ENCODE data around the gene SLIT3. TPM values are rescaled to one million over a fixed set of nuclear protein-coding genes. Genes with fewer than 3 reads are reported as not detected.

Gene SLIT3
- total RNA-seq, 2 experiments from 2014 or later = not detected

DNA sequence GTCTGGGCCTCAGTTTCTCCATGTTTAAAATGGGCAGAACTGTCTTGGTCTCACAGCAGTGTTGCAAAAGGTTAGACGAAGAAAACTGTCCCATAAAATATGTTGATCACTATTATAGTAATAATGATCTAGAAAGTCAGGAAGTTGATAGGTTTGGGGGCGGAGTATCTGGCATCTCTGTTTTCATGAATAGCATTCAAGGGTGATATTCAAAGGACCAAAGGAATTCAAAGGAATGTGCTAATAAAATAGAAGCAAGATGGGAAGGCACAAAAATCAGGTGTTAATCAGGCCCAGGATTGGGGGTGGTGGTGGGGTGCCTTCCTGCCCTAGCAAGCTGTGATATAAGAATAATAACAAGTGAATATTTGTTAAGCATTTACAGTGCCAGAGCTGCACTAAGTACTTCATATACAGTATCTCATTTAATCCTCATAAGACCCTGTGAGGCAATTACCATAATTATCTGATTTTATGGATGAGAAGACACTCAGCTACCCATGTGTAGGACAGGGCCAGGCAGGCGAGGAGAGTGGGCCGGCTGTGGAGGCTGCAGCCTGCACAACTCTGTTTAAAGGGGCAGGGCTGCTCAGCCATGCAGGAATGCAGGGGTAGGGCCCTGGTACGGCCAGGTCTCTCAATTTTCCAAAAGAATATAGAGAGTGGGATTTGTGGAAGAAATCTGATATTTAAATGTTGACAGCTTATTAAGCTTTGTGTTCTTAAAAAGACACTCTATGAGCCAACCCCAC is 579.8 kb downstream of the SLIT3 start:
- Mint-ChIP-seq H3K9me3 (peaks cover 5% of the 10 kb centered on the region), H3K27me3 (peaks cover 3% of the 10 kb centered on the region), H3K27ac (no peak overlapping the region), H3K4me3 (no peak overlapping the region), H3K4me1 (no peaks in the 10 kb centered on the region), H3K36me3 (ENCODE audit: low read depth) (no peaks in the 10 kb centered on the region)
- CTCF ChIA-PET = interaction anchor here (1.3 kb wide), 1 partner anchor 41 kb away, joined by 3 read pairs; no protein-coding TSS in a partner anchor
- no peak for DNase-seq
- POLR2A ChIA-PET = no interaction called here

DNA sequence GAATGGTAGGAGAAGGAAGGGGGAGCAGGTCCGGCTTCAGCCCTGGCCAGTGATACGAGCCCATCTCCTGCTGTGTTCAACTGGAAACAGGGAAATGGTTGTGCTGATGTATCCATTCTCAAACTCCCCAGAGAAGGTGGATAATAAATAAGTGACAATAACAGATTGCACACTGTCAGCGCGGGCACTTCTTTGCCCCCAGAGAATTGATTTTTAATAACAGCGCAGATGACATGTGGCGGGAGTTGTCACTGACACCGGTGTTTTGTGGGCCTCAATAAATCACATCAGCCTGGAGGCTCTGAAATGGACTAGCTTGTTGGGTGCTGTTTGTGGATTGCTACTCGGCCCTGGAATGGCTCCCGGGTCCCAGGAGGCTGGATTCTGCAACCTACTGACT is 580.4 kb downstream of the SLIT3 start:
- H3K27ac Mint-ChIP-seq = no peak overlapping the region
- CTCF ChIA-PET = no interaction called here
- no peak overlapping the region for H3K4me3 Mint-ChIP-seq
- POLR2A ChIA-PET = no interaction called here
- peaks cover 2% of the 10 kb centered on the region for H3K9me3 Mint-ChIP-seq
- peaks cover 3% of the 10 kb centered on the region for H3K27me3 Mint-ChIP-seq
- DNase-seq = no peak
- H3K4me1 Mint-ChIP-seq = no peaks in the 10 kb centered on the region
- no peaks in the 10 kb centered on the region for H3K36me3 Mint-ChIP-seq (ENCODE audit: low read depth)

DNA sequence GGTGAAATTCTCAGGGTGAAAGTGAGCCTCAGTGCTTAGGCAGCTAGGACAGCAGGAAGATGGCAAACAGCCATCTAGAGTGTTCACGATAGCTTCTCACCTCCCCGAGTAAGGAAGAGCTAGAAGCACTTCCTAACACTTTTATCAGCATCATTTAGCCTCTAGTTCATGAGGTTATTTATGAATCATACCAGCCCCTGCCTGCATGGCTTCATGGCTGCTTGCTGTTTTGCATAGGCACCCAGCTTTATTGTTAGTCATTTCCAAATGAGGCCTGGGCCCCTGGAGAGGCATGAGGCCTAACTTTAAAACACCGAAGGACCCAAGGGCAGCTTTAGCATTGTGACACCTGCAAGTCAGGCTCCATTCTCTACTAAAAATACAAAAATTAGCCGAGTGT is 586.9 kb downstream of the SLIT3 start:
- H3K36me3 Mint-ChIP-seq (ENCODE audit: low read depth) = no peaks in the 10 kb centered on the region
- H3K27me3 Mint-ChIP-seq = peaks cover 2% of the 10 kb centered on the region
- no peak overlapping the region for H3K4me3 Mint-ChIP-seq
- no peaks in the 10 kb centered on the region for H3K9me3 Mint-ChIP-seq
- H3K27ac Mint-ChIP-seq = no peak overlapping the region
- ChIA-PET POLR2A (no interaction called here), CTCF (no interaction called here)
- DNase-seq = no peak
- H3K4me1 Mint-ChIP-seq = no peaks in the 10 kb centered on the region

DNA sequence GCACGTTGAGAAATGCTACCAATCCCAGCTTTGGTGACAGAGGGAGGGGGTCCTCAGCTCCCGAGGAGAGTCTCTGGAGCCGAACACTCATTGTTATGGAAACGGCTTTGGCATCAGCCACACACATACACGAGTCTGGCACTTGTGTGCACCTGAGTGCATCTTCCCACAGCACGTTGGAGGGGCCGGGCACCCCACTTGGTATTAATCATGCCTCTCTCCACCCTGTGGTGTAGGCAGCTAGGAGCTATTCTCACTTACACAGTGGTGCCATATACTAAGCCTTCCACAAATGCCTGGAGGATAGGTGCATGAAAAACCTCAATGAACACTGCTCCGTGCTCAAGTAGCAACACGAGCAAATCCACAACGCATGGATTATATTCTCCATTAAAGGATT is 587.9 kb downstream of the SLIT3 start:
- ChIA-PET CTCF (interaction anchor here (0.6 kb wide), 1 partner anchor 10 kb away, joined by 3 read pairs; no protein-coding TSS in a partner anchor), POLR2A (no interaction called here)
- Mint-ChIP-seq H3K4me3 (no peak overlapping the region), H3K27ac (no peak overlapping the region), H3K27me3 (no peaks in the 10 kb centered on the region), H3K4me1 (no peaks in the 10 kb centered on the region), H3K36me3 (ENCODE audit: low read depth) (no peaks in the 10 kb centered on the region), H3K9me3 (no peaks in the 10 kb centered on the region)
- no peak for DNase-seq

DNA sequence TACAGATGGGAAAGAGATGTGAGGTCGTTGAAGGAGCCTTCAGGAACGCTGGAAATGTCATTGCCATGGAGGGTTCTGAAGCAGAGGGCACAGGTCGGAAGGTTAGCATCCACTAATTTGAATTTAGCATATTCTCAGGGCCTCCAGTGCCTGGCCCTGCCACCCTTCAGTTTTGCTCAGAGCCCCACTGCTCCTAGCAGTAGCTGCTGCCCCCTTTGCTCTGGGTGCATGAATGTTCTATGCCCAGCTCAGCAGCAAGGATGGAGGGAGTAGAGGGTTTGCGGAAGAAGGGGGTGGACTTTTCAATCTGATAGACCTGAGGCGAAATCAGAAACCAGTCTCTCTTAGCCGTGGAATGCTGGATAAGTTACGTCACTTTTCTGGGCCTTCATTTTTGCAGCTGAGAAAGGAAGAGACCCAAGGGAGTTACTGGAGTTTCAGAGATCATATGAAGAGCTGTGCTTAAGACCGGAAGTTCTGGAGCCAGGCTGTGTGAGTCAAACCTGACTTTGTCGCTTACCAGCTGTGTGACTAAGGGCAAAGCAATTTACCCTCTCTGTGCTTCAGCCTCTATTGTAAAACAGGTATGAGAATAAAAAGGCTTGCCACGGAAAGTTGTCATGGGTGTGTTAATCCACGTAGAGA is 588.5 kb downstream of the SLIT3 start:
- no peaks in the 10 kb centered on the region for H3K9me3 Mint-ChIP-seq
- POLR2A ChIA-PET = no interaction called here
- no peak overlapping the region for H3K4me3 Mint-ChIP-seq
- no peaks in the 10 kb centered on the region for H3K4me1 Mint-ChIP-seq
- H3K27ac Mint-ChIP-seq = no peak overlapping the region
- no peaks in the 10 kb centered on the region for H3K27me3 Mint-ChIP-seq
- DNase-seq = no peak
- CTCF ChIA-PET = interaction anchor here (0.6 kb wide), 1 partner anchor 9 kb away, joined by 3 read pairs; no protein-coding TSS in a partner anchor
- H3K36me3 Mint-ChIP-seq (ENCODE audit: low read depth) = no peaks in the 10 kb centered on the region

DNA sequence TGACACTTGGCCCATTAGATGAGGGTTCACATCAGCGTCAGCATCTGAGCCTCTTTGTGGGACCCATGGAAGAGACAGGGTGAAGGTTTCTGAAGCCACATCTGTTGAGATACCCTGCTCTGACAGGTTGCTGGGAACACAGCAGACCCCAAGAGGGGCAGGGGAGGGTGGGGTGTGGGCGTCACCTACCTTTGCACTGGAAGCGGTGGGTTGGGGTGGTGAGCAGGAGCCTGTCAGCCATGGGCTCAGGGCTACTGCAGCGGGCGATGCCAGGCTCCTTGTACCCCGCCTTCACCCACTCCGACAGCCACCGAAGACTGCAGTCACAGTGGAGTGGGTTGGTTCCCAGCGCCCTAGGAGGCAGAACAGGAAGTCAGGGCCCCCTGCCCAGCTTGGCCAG is 590.2 kb downstream of the SLIT3 start:
- ChIA-PET CTCF (no interaction called here), POLR2A (no interaction called here)
- DNase-seq = no peak
- no peak overlapping the region for H3K4me3 Mint-ChIP-seq
- no peaks in the 10 kb centered on the region for H3K4me1 Mint-ChIP-seq
- H3K36me3 Mint-ChIP-seq (ENCODE audit: low read depth) = no peaks in the 10 kb centered on the region
- H3K27ac Mint-ChIP-seq = no peak overlapping the region
- H3K9me3 Mint-ChIP-seq = no peaks in the 10 kb centered on the region
- peaks cover 2% of the 10 kb centered on the region for H3K27me3 Mint-ChIP-seq

DNA sequence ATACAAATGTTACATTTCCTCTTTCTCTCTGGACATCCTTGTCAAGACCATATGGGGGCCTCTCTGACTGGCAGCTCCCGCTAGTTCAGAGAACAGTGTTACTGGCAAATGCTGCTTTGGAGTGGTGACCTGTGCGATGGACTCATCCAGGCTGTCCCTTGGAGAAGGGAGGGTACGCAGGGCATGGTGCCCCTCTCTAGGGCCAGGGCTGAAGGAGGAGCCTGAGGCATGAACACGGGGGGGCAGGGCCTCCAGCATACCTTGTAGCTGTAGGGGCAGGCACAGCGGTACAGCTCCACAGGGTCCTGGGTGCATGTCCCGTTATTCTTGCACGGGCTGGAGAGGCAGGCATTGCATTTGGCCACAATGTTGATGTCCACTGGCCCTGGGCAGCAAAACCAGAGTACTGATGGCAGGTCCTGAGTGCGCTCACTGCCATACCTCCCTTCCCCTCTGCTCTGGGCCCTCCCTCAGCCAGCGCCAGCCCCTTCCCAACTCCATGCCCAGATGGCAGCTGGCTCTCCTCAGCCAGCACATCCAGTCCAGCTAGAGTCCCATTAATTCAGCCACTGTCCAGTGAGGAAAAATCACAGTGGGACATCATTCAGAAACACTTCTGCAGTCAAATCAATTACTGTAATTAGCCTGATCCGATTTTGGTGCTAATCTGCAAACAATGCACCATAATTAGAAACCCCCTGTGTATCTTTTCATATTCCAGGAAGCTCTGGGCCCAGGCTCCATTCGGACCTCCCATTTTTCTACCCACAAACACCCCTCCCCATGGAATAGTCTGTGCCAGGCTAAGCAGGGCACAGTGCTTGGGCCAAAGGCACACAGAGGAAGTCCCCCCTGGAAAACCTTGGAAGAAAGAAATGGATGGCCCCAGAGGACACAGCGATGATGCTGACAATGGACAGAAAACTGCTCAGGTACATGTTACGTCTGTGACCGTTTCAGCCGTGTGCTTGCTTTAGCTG is 592.9 kb downstream of the SLIT3 start:
- ChIA-PET CTCF (no interaction called here), POLR2A (no interaction called here)
- Mint-ChIP-seq H3K27me3 (peaks cover 5% of the 10 kb centered on the region), H3K36me3 (ENCODE audit: low read depth) (no peaks in the 10 kb centered on the region), H3K27ac (no peak overlapping the region), H3K4me1 (no peaks in the 10 kb centered on the region), H3K9me3 (no peaks in the 10 kb centered on the region), H3K4me3 (no peak overlapping the region)
- no peak for DNase-seq

DNA sequence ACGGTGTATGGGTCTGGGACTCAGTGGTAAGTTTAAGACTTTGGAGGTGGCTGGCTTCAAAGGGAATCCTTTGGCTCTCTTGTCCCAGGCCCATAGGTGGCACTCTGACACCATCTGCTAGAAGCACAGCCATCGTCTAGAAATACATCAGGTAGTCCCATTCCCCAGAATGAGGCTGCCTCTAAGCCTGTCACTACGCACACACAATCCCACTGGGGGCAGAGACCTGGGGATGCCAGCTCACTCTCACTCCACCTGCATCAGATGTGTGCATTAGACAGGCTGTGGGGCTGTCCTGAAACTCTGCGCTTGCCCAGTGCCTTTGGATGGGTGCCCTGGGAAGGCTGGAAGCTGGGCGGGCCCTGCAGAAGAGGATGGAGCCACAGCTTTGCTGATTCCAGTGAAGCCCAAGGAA is 594.3 kb downstream of the SLIT3 start:
- no peak for DNase-seq
- Mint-ChIP-seq H3K27ac (no peak overlapping the region), H3K9me3 (no peaks in the 10 kb centered on the region), H3K4me1 (no peaks in the 10 kb centered on the region), H3K4me3 (no peak overlapping the region), H3K36me3 (ENCODE audit: low read depth) (no peaks in the 10 kb centered on the region), H3K27me3 (peaks cover 5% of the 10 kb centered on the region)
- ChIA-PET POLR2A (no interaction called here), CTCF (no interaction called here)

DNA sequence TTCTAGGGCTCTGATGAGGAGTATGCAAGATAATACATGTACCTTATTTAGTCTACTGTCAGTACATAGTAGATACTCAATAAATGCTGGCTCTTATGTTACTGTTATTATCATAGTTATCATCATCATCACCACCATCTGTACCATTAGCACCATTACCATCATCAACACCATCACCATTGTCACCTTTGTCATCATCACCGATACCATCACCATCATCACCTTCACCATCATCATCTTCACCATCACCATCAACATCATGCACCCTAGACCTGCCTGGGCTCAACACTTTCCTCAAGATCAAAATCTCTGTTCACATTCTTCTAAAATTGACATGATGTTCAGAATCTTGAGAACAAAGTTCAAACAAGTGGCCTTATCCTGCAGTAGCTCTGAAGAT is 595.6 kb downstream of the SLIT3 start:
- H3K4me1 Mint-ChIP-seq = no peaks in the 10 kb centered on the region
- no peak overlapping the region for H3K4me3 Mint-ChIP-seq
- H3K36me3 Mint-ChIP-seq (ENCODE audit: low read depth) = no peaks in the 10 kb centered on the region
- no peaks in the 10 kb centered on the region for H3K9me3 Mint-ChIP-seq
- peaks cover 5% of the 10 kb centered on the region for H3K27me3 Mint-ChIP-seq
- no peak overlapping the region for H3K27ac Mint-ChIP-seq
- CTCF ChIA-PET = no interaction called here
- POLR2A ChIA-PET = no interaction called here
- DNase-seq = no peak

DNA sequence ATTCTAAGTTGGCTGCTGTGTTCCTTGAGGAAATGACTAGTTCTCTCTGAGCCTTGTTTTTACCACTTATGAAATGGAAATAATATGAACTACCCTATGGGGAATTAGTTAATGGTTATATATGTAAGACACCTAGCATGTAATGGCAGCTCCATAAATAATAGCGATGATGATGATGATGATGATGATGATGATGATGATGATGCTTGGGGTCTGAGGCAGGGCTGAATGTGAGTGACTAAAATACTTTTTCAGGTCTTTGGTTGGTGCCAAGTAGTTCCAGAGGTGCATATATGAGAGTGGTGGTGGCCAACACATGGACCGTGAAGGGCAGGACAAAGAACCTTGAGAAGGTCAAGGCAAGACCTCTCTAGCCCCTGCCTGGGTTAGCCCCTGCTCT is 598.4 kb downstream of the SLIT3 start:
- ChIA-PET POLR2A (no interaction called here), CTCF (no interaction called here)
- no peak for DNase-seq
- Mint-ChIP-seq H3K36me3 (ENCODE audit: low read depth) (no peaks in the 10 kb centered on the region), H3K9me3 (no peaks in the 10 kb centered on the region), H3K27ac (no peak overlapping the region), H3K4me1 (no peaks in the 10 kb centered on the region), H3K4me3 (no peak overlapping the region), H3K27me3 (peaks cover 5% of the 10 kb centered on the region)

DNA sequence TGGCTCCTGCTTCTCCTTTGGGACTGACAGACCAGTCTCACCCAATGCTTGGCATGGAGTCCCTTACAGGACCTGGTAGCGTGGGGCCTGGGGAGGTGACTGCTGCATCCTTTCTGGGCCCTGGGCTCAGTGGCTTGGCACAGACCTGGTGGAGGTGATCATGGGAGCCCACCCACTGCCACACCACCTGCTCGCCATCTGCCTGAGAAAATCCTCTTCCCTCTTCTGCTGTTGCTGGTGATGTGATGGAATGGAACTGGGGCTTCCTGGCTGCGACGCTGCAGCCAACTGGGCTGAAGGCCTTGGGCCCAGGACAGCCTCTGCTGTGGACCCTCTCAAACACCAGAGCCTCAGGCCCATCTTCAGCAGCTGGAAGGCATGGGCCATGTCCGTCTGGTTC is 599.3 kb downstream of the SLIT3 start:
- Mint-ChIP-seq H3K4me3 (no peak overlapping the region), H3K9me3 (no peaks in the 10 kb centered on the region), H3K27ac (no peak overlapping the region), H3K4me1 (no peaks in the 10 kb centered on the region), H3K36me3 (ENCODE audit: low read depth) (no peaks in the 10 kb centered on the region), H3K27me3 (peaks cover 3% of the 10 kb centered on the region)
- ChIA-PET POLR2A (no interaction called here), CTCF (no interaction called here)
- DNase-seq = no peak

DNA sequence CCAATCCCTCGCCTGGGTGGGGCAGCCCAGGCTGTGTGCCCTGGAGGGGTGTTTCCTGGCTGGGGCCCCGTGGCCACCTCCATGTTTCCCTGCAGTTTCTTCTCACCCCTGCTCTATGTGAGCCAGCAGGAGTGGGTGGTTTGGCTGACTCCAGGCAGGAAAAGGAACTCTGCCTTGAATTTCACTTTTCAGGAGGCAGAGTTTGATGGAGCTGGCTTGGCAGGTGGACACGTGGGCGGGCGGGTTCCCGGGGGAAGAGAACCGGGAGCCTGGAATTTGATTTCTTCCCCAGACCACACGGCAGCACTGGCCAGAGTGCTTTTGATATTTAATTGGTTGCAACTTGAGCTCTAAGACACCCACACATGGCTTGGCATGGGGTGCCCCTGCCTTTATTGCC is 601.9 kb downstream of the SLIT3 start:
- no peak overlapping the region for H3K4me3 Mint-ChIP-seq

DNA sequence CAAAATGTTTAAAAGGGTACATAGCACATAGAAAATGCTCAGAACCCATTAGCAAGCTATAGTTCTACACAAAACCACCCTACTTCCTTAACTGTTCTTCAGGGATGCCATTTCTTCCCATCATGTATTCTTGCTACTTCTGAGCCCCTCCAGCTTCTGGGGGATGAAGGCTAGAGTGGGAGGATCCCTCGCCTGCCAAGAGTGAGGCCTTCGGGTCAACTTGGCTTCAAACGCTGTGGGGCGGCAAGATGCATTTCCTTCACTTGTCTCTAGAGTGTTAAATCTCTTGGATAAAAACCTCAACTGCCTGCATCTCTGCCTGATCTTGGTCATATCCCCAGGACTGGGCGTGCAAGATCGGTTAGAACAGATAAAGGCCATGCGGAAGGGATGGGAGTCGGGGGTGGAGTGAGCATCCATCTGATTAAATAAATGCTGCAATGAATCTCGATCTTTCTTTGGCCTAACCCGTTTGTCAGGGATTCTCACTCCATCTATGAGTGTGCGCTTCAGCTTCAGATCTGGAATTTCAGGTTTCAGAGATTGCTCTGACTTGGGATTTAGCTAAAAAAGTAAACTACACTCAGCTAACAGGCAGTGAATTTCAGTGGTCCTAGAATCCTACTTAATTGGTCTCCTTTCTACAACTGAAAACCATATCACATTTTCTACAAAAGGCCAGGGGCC is 603.8 kb downstream of the SLIT3 start:
- H3K4me1 Mint-ChIP-seq = no peaks in the 10 kb centered on the region
- H3K9me3 Mint-ChIP-seq = no peaks in the 10 kb centered on the region
- no peaks in the 10 kb centered on the region for H3K27me3 Mint-ChIP-seq
- H3K4me3 Mint-ChIP-seq = no peak overlapping the region
- ChIA-PET CTCF (no interaction called here), POLR2A (no interaction called here)
- no peak for DNase-seq
- H3K27ac Mint-ChIP-seq = no peak overlapping the region
- no peaks in the 10 kb centered on the region for H3K36me3 Mint-ChIP-seq (ENCODE audit: low read depth)

More for the DNA sequence above, 601.9 kb downstream of the SLIT3 start:
- Mint-ChIP-seq H3K36me3 (ENCODE audit: low read depth) (no peaks in the 10 kb centered on the region), H3K4me1 (no peaks in the 10 kb centered on the region), H3K27ac (no peak overlapping the region), H3K27me3 (no peaks in the 10 kb centered on the region), H3K9me3 (no peaks in the 10 kb centered on the region)
- POLR2A ChIA-PET = no interaction called here
- no peak for DNase-seq
- CTCF ChIA-PET = no interaction called here
